Testis (tissue), 2 donors: ENCODE data around the gene SH3TC1.

Experiments used
- CTCF ChIP-seq, 3 experiments: fragments of 450-650 bp in 2 of 3; fragments of 200-600 bp in 1 of 3; sonication (generic) in 1 of 3; IDR thresholded peaks; one replicate each; pipeline ENCODE4 v1.5.1; 2016 to 2019; ENCODE audit warnings: antibody characterized with exemption in 3 of 3, mild to moderate bottlenecking in 2 of 3, moderate library complexity in 1 of 3
- POLR2A ChIP-seq: fragments of 450-650 bp; IDR thresholded peaks from one replicate; pipeline ENCODE4 v1.6.1; 2017; ENCODE audit warnings: antibody characterized with exemption, mild to moderate bottlenecking, moderate library complexity

DNA sequence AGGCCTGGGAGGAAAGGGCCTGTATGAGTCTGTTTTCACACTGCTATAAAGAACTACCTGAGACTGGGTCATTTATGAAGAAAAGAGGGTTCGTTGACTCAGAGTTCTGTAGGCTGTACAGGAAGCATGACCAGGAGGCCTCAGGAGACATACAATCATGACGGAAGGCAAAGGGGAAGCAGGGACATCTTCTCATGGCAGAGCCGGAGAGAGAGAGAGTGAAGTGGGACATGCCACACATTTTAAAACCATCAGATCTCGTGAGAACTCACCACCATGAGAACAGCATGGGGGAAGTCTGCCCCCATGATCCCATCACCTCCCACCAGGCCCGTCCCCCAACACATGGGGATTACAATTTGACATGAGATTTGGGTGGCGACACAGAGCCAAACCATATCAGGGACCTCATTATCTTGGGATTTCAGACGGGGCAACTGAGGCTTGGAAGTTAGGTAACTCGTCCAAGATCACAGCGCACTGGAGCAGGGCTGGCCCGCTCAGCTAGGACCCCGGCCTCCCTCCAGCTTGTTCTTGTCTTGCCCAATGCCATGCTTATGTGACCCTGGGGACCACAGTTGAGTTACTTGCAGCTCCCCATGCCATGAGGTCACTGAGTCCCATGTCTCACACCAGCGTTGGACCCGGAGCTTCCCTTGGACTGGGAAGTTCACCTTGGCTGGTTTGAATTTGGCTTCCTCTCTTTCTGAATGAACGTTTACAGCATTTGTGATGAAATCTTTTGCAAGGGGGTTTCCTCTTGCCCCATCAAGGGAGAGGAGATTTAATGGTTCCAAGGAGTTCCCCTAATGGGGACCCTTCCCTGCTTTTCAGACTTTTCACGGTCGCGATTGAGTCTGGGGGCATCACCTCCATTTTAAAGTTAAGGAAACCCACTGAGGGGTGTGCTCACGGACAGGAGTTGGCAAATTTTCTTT, 88.5 kb downstream of the SH3TC1 start:
- TF ChIP-seq CTCF (IDR thresholded peaks at IDR 0.05) (no peak), POLR2A (no peak)
